OCI-LY7 (cell line): ENCODE measurements around the gene STX11.

Experiments
- EZH2phosphoT487 ChIP-seq: fragments of 200-600 bp; sonication (generic); IDR thresholded peaks from 2 replicates; pipeline ENCODE4 v1.6.1; 2018; ENCODE audit warnings: low read depth, borderline replicate concordance, mild to moderate bottlenecking, mixed run types, antibody characterized with exemption, low read length, moderate library complexity, mixed read lengths
- TF ChIP-seq, protein P1 (sequence below): fragments of 200-600 bp; sonication (generic); conservative IDR thresholded peaks from 2 replicates; pipeline ENCODE4 v1.5.1; 2014; ENCODE audit warnings: mild to moderate bottlenecking, antibody characterized with exemption, low read length, moderate library complexity, mixed read lengths

DNA sequence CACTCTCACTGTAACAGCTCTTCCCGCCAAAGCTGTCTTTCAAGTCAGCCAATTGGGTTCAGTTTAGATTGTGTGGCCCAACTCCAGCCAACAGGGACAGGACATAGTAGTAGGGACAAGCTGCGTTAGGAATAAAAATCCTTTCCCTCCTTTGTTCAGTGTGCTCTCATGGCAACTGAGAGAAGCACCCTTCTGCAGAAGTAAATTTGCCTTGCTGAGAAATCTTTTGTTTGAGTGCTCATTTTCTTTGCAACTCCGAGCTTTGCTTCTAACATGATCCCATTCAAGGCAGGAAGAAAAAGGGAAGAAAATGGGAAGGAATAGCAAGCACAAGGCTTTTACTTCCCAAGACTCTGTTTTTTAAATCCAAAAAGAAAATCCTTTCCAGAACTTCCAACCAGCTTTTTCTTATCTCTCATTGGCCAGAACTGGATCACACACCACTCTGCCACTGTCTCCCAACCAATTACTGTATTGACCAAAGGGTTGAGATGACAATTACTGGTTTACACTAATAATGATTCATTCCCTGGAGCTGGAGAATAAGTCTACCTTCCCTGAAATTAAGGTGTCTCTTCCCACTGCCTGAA, 52.7 kb downstream of the STX11 start:
- TF ChIP-seq, protein P1, sequence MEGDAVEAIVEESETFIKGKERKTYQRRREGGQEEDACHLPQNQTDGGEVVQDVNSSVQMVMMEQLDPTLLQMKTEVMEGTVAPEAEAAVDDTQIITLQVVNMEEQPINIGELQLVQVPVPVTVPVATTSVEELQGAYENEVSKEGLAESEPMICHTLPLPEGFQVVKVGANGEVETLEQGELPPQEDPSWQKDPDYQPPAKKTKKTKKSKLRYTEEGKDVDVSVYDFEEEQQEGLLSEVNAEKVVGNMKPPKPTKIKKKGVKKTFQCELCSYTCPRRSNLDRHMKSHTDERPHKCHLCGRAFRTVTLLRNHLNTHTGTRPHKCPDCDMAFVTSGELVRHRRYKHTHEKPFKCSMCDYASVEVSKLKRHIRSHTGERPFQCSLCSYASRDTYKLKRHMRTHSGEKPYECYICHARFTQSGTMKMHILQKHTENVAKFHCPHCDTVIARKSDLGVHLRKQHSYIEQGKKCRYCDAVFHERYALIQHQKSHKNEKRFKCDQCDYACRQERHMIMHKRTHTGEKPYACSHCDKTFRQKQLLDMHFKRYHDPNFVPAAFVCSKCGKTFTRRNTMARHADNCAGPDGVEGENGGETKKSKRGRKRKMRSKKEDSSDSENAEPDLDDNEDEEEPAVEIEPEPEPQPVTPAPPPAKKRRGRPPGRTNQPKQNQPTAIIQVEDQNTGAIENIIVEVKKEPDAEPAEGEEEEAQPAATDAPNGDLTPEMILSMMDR = no peak
- no peak for TF ChIP-seq EZH2phosphoT487
